Osteocyte (in vitro differentiated cells): Measurements from ENCODE around the gene OGFOD3. TPM values are rescaled to one million over a fixed set of nuclear protein-coding genes. Genes with fewer than 3 reads are reported as not detected.

Source experiments
- DNase-seq: peaks from one replicate; pipeline ENCODE4 v3.0.0; 2021; ENCODE audit warnings: mixed read lengths; ENCODE audit not compliant: unreplicated experiment; ENCODE audit errors: extremely low spot score
- H3K27ac Mint-ChIP-seq: one replicate; pipeline ENCODE4 v1.8.0; 2021; ENCODE audit warnings: mild to moderate bottlenecking, mixed read lengths; ENCODE audit not compliant: unreplicated experiment
- H3K27me3 Mint-ChIP-seq: one replicate; pipeline ENCODE4 v1.8.0; 2021; ENCODE audit warnings: mixed read lengths; ENCODE audit not compliant: unreplicated experiment
- H3K36me3 Mint-ChIP-seq: one replicate; pipeline ENCODE4 v1.8.0; 2021; ENCODE audit warnings: mixed read lengths; ENCODE audit not compliant: unreplicated experiment
- H3K4me1 Mint-ChIP-seq: one replicate; pipeline ENCODE4 v1.8.0; 2021; ENCODE audit warnings: mixed read lengths; ENCODE audit not compliant: unreplicated experiment
- H3K4me3 Mint-ChIP-seq: one replicate; pipeline ENCODE4 v1.8.0; 2021; ENCODE audit warnings: mild to moderate bottlenecking, moderate library complexity, mixed read lengths; ENCODE audit not compliant: unreplicated experiment
- H3K9me3 Mint-ChIP-seq: one replicate; pipeline ENCODE4 v1.8.0; 2021; ENCODE audit warnings: mixed read lengths; ENCODE audit not compliant: unreplicated experiment
- total RNA-seq: library from RNA; stranded (reverse); gene quantifications from 2 replicates; pipeline ENCODE4 v1.2.1, GENCODE V29; 2021
- TF ChIP-seq, protein P1 (sequence below): fragments of 200-600 bp; sonication (generic); IDR thresholded peaks from 2 replicates; pipeline ENCODE4 v1.5.0; 2021; ENCODE audit warnings: antibody characterized with exemption, mild to moderate bottlenecking, moderate library complexity

The OGFOD3 gene
- total RNA-seq, 1 donor from 2014 or later, result 32.8 TPM

DNA sequence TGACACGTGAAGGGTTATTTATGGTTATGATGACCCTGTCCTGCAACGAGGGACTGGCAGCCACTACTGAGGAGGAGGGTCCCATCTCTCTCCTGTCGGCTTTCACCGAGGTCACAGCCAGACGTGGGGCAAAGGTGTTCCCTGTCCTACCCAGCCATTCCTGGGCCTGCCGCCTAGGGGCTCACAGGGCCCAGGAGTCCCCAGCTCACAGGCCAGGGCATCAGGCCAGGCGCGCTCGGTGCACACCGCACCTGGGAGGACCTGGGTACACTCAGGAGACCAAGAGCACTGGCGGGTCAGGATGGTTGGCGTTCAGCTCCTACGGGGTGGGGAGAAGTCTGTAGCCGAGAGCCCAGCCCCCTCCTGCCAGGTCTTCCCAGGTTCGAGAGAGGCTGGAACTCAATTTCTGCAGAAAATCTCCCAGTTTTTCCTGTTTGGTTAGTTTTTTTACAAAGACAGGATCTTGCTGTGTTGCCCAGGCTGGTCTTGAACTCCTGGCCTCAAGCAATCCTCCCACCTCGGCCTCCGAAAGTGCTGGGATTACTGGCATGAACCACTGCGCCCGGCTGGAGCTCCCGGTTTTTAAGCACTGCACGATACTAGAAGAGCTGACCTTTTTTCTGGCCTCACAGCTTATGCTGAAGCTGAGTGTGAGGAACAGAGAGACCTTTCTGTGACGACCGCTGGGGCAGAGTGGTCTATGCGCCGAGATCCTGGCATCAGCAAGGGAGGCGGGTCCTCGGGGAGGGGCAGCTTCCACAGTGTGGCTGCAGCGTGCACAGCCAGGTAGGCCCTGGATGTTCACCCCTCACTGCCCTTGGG, 24.5 kb upstream of the OGFOD3 start:
- H3K4me1 Mint-ChIP-seq, result peaks cover 4% of the 10 kb centered on the region
- H3K4me3 Mint-ChIP-seq, result no peak overlapping the region

DNA sequence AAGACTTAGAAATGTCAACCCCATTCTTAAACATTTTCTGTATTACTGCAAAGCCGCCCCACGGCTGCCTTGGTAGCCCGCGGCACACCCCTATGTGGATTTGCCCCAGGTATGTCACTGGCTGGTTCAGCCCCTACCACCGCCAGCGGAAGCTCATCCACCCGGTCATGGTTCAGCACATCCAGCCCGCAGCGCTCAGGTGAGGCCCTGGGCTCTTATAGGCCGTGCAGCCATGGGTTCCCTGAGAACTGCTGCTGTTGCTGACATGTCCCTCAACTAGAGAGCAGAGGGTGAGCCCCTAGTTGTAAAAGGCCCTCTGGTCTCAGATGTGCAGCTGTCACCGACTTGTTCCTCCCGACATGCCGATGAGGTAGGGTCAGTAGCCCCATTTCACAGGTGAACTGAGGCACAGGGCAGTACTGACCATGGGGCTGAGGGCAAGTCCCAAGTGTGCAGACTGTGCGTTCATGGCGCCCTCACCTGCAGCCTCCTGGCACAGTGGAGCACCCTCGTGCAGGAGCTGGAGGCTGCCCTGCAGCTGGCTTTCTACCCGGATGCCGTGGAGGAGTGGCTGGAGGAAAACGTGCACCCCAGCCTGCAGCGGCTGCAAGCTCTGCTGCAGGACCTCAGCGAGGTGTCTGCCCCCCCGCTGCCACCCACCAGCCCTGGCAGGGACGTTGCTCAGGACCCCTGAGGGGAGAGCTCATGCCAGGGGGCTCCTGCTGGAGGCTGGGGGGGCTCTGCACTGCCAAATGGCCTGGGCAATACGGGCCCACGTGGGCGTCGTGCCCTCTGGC, 23.5 kb upstream of the OGFOD3 start:
- no peak overlapping the region for H3K27ac Mint-ChIP-seq
- TF ChIP-seq, protein P1, sequence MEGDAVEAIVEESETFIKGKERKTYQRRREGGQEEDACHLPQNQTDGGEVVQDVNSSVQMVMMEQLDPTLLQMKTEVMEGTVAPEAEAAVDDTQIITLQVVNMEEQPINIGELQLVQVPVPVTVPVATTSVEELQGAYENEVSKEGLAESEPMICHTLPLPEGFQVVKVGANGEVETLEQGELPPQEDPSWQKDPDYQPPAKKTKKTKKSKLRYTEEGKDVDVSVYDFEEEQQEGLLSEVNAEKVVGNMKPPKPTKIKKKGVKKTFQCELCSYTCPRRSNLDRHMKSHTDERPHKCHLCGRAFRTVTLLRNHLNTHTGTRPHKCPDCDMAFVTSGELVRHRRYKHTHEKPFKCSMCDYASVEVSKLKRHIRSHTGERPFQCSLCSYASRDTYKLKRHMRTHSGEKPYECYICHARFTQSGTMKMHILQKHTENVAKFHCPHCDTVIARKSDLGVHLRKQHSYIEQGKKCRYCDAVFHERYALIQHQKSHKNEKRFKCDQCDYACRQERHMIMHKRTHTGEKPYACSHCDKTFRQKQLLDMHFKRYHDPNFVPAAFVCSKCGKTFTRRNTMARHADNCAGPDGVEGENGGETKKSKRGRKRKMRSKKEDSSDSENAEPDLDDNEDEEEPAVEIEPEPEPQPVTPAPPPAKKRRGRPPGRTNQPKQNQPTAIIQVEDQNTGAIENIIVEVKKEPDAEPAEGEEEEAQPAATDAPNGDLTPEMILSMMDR, result no peak
- H3K4me3 Mint-ChIP-seq, result no peak overlapping the region
- H3K4me1 Mint-ChIP-seq, result peaks cover 4% of the 10 kb centered on the region
- no peaks in the 10 kb centered on the region for H3K27me3 Mint-ChIP-seq
- no peak for DNase-seq
- H3K36me3 Mint-ChIP-seq, result peaks cover 4% of the 10 kb centered on the region
- no peaks in the 10 kb centered on the region for H3K9me3 Mint-ChIP-seq

More for the DNA sequence above, 24.5 kb upstream of the OGFOD3 start:
- Mint-ChIP-seq H3K9me3 (no peaks in the 10 kb centered on the region), H3K27ac (no peak overlapping the region), H3K27me3 (no peaks in the 10 kb centered on the region), H3K36me3 (peaks cover 4% of the 10 kb centered on the region)
- TF ChIP-seq, protein P1, result no peak
- DNase-seq, result no peak

DNA sequence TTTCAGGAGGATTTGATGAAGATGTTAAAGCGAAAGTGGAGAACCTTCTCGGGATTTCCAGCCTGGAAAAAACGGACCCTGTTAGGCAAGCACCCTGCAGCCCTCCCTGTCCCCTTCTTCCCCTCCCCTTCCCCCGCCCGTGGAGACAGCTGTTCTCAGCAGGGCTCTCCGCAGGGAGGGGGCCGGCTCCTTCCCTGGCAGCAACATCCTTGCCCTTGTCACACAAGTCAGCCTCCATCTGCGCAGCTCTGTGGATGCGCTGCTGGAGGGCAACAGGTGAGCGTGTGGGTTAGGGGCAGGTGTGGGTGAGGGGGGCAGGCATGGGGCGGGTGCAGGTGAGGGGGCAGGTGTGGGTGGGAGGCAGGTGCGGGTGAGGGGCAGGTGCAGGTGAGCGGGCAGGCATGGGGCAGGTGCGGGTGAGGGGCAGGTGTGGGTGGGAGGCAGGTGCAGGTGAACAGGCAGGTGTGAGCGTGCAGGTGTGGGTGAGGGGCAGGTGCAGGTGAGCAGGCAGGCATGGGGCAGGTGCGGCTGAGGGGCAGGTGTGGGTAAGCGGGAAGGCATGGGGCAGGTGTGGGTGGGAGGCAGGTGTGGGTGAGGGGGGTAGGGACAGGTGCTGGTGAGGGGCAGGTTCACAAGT, 22.7 kb upstream of the OGFOD3 start:
- peaks cover 4% of the 10 kb centered on the region for H3K4me1 Mint-ChIP-seq
- H3K36me3 Mint-ChIP-seq, result peaks cover 4% of the 10 kb centered on the region
- TF ChIP-seq, protein P1, result no peak
- H3K27me3 Mint-ChIP-seq, result no peaks in the 10 kb centered on the region
- H3K27ac Mint-ChIP-seq, result no peak overlapping the region
- H3K4me3 Mint-ChIP-seq, result no peak overlapping the region
- DNase-seq, result no peak
- H3K9me3 Mint-ChIP-seq, result no peaks in the 10 kb centered on the region

DNA sequence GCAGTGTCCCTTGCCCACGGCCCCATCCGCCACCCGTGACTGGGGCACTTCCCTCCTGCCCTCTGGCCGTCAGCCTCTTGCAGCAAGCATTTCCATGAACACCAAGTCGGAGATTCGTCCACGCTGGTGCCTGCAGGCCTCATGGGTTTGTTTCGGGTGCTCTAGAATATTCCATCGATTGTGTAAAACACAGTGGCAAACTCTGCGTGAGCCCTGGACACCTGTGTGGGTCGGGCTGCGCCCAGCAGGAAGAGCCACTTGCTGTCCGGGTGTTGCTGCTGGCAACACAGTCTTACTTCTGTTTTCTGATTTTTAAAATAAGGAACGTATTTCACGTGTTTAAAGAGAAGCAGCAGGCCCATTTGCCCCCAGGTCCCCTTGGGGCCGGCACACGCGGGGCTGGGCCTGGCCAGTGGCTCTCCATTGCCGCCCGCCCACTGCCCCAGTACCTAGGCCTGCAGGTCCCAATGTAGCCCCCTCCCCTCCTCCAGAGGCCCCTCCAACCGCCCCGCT, 22.1 kb upstream of the OGFOD3 start:
- H3K36me3 Mint-ChIP-seq, result peaks cover 4% of the 10 kb centered on the region
- H3K9me3 Mint-ChIP-seq, result no peaks in the 10 kb centered on the region
- peaks cover 4% of the 10 kb centered on the region for H3K4me1 Mint-ChIP-seq
- no peaks in the 10 kb centered on the region for H3K27me3 Mint-ChIP-seq
- H3K27ac Mint-ChIP-seq, result no peak overlapping the region
- H3K4me3 Mint-ChIP-seq, result no peak overlapping the region
- DNase-seq, result no peak
- TF ChIP-seq, protein P1, result no peak
